NCI-H1048 (cell line): ENCODE data around the gene HOTAIR.
A peak's percentile ranks its signal among the peaks of the same experiment; 100 is the strongest.

ENCODE experiments used
- DNase-seq: peaks from one replicate; lab custom pipeline; 2025; lab: John Stamatoyannopoulos, UW

The HOTAIR gene

DNA sequence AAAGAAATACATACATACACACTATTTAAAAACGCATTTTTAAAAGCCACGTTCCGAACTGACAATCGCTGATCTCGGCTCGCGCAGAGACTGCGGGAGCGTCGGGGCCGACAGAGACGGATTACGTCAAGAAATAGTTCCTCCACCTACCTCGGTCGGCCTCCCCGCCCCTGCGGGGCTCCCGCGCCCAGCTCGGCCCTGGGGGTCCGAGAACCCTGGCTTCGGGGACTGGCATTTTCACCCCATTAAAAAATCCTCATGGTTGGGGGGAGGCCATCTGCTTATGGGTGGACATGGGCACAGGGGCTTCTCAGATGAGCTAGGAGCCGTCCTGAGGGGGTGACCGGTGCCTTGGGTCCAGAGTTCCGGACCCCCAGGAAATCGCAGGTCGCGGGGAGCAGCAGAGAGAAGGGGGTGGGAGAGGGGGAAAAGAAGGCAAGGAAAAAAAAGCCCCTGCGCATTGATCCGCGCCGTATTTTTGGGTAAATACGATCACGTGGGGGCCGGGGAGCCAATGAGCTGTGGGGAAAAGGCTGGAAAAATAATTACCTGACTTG is 24.9 kb upstream of the HOTAIR start:
- DNase-seq: peak; percentile 55

DNA sequence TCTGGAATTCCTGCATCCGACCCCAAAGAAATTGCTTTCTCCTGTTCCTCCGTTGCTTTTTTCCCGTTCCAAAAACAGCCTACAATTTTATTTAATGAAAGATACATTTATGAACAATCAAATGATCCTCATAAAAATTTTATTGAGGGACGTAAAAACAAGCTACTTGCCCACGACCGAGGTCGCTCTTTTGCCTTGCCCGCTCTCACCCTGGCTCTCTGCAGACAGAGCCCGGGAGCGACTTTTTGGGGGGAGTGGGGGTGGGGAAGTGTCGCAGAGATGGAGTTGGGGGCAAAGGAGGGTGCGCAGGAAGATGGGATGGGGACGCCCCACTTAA is 24.1 kb upstream of the HOTAIR start:
- DNase-seq: no peak

DNA sequence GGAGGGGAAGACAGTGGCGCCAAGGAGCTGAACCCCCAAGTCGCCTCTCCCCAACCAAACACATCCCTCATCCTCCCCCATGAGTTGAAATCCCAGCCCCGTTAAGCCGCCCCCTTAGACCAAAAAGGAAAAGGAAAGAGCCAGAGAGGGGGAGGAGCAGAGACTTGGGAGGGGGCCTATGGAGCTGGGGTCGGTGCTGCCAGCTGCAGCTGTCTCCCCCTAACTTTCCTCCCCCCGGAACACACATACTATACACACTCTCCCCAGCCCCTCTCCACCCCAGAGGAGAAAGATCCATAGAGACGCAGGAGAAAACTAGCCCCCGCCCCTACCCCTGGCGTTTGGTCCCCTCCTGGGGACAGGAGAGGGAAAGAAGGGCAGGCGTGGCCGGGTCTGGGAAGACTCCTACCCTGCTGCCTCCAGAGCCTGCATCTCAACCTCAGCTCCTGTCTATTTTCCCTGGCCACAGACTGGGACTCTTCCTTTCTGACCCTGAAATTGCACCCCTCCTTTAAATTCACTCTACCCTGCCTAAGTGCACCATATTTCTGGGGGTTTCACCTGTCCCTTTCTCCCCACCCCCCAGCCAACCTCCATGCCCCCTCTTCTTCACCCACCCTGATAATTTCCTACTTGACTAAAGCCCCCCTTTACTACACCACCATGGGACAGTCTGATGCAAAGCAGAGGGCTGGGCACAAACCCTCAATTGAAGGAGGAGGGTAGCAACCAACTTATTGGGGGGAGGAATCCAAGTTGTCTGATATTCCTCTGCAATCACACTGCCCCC is 23.6 kb upstream of the HOTAIR start:
- no peak for DNase-seq

DNA sequence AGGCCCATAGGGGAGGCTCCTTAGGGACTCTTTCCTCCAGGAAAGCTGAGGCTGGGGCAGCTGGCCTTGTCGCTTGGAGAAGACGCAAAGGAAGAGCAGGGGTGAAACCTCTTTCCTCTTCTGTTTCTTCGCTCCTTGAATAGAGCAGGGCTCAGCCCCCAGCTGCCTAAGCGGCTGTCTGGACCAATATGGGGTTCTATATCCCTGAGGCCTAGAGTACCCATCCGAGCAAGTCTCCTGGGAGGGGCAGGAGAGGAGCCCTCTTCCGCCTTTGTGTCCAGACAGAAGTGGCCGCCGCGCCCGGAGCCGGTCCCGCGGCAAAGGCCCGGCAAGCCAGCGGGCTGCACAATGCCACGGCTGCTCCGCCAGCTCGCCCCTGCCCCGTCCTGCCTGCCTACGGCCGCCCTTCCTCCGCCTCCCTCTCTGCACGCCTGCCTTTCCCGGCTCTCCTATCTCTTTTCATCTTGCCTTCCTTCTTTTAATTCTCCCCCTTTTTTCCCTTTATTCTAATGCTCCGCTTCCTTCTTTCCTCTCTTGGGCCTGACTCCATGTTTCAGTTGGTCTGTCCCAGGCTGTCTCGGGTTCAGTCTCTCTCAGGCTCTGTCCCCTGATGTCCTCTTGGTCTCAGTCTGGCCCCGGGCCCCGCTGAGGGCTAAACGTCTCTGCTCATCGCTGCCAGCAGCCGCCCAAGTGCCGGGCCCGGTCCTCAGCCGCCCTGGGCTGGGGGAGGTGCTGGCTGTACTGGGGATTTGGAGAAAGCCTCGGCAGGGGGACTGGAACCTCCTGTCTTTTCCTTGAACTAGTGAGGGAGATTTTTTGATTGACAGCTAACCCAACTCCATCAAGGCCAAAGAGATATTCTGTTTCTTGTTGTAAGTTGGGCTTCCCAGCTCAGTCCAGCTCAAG is 22.7 kb upstream of the HOTAIR start:
- no peak for DNase-seq

DNA sequence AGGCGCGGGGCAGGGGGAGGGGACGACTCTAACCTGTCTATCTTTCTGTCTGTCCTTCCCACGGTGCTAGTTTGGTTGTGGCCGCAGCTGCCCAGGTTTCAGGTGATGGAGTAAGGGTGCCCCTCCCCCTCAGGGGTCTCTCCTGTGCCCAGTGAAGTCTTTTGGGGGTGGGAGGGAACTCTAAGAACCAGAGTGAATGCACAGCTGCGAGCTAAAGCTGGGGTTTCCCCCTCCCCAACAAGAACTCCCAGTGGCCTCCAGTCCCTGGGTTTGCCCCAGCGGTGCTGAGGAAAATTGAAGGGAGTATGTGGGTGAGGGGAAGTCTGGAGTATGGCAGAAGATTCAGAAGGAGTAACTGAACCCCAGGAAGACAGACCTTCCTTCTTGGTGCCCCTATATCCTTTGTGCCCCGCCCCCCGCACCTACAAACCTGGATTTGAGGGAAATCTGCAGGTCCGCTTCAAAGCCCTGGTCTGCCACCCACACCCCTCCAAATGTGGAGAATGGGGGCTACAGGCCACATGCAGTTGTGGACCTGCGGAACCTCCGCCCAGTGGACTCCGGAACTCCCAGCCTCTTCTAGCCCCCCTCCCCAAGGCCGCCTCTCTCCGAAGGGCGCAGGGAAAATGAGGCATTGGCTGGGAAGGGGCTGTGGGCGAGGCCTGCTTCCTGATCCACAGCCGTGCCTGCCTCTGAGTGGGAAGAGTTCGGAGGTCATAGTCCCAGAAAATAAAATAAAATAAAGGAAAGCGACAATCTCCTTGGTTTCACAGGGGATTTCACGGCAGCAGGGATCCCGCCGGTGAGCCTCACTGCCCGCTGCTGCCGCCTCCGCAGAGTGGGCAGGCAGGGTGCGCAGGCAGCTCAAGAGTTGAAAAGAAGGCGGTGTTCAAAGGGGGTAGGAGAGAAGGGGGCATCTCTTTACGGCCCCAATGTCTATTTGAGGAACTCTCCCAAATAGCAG is 21.8 kb upstream of the HOTAIR start:
- DNase-seq: no peak

DNA sequence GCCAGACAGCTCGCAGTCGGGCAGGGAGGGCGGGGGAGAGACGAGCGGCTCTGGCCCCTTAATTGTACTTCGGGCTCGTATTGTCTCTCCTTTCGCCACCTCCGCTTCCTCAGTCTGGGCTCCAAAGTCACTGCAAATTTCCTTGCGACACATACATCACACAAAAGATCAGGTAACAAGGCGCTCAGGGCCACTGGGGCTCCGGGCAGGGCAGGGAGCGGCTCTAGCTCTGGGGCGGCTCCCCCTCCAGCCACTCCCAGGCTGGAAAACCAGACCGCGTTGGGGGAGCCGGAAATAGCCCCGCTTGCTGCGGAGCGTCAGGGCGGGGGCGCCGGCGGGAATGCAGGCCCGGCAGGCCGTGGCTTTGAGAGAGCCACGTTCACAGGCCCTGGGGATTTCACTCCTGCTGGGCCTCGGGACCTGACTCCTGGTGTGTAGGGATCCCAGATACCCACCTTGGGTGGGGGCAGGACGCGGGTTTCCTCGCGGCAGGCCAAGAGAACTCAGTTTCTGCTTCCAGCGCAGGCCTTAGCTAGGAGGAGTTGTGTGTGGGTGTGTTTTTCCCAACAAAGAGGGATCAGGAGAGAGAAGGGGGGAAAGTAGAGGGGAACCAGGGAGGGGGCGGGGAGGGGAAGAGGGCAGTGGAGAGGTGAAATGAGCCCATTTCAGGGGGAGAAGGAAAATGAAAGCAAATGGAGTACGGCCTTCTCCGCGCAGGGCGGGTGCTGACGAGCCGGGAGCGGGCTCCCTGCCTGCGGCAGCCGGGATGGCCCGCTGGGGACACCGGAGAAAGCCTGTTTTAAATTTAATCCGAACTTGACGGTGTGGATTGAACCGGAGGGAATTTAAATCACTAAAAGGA is 20.9 kb upstream of the HOTAIR start:
- no peak for DNase-seq

DNA sequence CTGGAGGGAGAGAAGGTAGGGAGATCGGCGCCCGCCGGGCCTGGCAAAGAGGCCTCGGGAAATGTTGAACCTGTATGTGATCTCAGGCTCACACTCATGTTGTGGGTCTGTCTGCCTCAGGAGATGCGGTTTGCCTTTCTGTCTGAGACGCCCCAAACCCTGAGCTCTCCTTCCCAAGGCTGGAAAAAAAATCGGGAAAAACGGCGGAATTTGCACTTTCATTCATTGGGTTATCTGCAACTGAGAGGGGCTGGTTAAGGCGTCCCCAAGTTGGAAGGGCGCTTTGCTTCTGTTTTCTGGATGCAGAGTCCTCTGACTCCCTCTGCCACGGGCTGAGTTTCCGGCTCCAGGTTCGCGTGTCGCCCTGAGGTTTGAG is 20.2 kb upstream of the HOTAIR start:
- no peak for DNase-seq

DNA sequence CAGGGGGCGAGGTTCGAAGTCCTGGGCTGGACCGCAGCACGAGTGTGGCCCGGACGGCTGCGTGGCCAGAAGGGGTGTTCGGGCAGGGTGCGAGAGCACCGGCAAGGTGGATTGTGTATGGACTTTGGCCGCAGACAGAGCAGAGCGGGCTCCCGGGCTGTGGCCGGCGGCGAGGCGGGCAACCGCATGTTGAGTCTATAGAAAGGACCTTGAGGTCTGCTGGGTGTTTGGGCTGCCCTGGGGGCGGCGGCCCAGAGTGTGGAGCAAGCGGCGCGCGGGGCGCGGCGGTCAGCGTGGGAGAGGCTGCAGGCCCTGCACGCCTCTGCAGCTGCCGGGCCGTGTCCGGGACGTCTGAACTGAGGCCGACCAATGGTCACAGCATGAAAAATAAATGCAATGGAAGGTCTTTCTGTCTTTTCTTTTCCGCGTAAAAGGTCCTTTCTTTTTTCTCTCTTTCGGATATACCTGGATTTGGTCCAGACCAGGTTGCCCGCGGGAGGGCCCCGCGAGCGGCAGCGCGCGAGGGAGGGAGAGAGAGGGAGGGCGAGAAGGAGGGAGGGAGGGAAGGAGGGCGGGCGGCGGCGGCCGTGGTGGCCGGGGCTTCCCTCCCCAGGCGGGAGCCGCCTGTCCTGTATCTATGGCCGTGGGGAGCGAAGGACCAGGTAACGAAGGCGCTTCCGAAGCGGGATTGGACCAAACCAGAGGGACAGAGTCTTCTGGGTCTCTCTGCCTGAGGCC is 19.7 kb upstream of the HOTAIR start:
- DNase-seq: no peak

DNA sequence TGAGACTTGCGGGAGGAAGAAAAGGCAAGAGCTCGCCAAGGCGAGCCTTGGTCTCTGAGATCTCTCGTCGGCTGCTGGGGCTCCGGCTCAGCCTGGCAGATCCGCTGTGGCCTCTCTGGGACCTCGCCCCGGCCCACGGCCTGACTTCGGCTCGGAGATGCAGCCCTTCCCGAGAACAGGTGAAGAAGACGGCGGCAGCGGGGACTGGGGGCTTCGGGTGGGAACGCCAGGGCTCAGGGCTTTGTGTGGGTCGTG is 19.2 kb upstream of the HOTAIR start:
- no peak for DNase-seq

DNA sequence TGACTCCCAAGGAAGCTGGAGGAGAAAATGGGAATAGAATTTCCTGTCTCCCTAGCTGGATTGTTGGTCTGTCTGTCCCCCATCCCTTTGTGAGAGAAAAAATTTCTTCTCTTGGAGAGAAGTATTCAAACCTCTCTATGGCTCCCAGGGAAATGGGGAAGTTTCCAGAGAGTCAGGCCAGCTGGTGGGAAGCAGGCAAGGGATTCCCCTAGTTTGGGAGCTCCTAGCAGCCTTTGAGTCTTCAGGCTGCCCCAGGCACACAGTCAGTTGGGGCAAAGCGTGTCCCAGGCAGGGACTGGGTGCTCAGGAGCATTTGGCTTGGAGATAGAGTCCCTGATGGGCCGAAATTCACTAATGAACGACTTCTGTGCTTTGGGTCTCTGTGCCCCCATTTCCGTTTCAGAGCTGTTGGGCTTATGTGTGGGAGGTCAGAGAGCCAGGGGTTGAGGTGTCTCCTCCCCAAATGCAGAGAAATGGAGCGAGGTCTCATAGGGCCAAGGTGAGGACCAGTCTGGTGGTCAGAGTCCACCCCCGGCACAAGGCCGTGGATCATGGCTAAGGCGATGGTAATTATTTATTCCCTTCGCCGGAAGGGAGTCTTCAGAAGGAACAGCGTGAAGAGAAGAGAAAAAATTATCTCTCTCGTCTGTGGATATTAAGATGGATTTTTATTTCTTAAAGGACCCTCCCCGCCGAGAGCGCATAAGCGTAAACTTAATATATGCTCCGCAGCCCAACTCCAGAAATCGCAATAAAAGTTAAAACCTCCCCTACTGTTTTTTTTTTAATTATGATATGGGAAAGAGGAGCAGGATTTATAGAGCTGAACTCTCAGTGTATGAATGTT is 18.6 kb upstream of the HOTAIR start:
- no peak for DNase-seq

DNA sequence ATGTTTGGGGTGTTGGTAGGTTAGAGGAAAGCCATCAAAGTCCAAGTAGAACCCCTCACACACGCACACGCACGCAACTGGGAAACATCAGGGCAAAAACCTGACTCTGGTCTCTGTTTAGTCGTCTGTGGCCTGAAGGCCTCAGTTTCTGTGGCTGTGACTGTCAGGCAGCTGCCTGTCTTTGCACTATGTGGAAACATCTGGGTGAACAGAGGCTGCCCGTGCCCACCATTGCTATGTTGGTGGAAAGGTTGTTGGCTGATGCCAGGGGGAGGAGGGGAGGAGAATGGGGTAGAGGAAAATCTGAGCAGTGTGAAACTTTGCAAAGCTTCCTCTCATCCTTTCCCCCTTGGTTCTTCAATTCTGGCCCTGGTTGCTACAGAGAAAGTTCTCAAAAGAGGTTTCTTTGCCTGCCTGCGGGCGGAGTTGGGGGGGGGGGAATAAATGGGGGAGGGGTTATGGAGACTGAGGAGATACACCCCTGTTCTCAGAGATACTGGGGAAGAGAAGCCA is 17.7 kb upstream of the HOTAIR start:
- no peak for DNase-seq

DNA sequence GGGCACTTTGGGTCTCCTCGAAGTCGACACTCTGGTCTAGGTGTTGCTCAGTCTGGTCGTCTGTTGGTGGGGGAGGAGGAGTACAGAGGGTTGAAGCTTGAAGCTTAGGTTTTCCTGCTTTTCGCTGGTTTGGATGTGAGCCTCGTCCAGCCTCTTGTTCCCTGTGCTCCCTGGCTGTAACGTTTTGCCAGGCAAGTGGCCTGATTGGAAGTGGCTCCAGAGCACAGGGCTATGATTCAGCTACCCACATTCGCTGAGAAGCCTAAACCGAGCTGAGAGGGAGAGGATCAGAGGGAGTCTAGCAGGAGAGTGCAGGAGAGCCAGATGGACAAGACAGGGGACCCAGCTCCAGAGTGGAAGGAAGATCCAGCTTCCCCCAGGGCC is 16.3 kb upstream of the HOTAIR start:
- no peak for DNase-seq

DNA sequence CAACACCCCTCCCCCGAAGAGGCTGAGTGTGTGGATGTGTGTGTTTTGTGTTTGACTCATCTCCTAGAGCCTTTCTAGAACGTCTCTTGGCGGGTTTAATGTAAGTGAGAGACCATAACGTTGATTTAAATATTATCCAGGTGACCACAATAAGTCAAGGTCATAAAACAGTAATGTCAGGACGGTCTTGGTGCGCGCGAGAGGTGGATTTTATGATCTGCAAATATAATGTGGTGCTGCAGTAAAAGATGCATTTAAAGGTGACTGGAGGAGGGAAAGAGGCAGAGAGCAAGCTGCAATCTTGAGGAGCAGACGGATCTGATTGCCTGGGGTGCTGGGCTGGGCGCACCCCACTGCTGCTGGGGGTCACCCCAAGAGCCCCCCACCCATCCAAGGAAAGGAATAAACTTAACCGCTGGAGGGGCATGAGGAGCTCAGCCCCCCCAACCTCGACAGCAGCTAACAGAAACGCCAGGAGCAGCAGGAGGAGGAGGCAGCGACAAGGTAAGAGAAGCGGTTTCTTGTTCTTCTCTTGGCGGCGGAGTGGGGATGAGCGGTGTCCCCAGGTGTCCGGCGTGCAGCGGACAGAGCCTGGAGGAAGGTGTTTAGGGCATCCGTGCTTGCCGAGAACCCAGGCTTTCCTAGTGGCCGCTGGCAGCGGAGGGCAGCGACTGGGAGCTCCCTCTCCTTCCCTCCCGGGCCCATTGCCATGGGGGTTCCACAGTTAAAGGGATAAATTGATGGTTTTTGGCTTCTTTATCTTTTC is 15.7 kb upstream of the HOTAIR start:
- no peak for DNase-seq

DNA sequence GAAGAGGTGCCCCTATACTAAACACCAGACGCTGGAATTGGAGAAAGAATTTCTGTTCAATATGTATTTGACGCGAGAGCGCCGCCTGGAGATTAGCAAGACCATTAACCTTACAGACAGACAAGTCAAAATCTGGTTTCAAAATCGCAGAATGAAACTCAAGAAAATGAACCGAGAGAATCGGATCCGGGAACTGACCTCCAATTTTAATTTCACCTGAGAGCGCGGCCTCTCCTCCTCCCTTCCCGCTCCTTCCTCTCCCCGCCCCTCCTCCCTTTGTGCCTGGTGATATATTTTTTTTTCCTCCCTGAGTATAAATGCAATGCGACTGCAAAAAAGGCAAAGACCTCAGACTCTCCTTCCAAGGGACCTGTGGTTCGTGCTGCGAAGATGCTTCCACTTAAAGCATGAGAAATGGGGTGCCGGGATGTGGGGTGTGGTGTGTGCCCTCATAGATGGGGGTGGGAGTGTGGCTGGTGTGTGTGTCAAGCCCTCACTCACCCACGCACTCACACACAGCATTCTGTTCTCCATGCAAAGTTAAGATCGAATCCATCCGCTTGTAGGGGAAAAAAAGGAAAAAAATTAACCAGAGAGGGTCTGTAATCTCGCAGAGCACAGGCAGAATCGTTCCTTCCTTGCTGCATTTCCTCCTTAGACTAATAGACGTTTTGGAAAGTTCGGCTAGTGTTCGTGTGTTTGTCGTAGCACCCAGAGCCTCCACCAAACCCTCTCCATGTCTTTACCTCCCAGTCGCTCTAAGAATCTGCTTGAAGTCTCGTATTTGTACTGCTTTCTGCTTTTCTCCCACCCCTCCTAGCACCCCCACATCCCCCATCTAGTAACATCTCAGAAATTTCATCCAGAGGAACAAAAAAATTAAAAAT is 14.7 kb upstream of the HOTAIR start:
- no peak for DNase-seq

DNA sequence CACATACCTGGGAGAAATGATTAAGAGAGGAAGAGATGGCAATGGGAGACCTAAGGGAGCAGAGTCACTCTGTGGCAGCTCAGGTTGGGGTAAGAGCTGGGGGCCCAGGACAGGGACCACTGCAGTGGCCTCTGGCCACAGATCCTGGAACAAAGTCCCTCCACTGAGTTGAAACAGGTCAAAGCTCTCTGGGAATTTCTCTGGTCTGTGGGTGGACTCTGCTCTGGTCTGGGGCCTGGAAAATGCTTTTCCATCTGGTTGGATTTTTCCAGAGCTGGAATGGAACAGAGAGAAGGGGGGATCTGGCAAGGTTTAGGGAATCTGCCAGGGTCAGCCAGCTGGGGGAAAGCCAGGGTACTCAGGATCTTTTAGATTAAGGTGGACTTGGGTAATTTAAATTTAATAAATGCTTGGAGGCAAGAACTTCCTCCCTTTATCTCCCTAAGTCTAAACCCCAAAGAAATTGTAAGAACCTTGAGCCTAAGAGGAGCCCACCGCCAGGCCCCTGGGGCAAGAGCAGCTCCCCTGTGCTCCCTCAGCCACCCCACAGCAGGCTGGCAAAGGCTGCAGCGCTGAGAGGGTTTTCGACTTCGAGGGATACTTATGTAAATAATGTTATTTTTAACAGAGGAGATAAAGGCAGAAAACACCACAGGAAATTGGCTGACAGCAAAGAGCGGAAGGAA is 13.9 kb upstream of the HOTAIR start:
- DNase-seq: no peak

DNA sequence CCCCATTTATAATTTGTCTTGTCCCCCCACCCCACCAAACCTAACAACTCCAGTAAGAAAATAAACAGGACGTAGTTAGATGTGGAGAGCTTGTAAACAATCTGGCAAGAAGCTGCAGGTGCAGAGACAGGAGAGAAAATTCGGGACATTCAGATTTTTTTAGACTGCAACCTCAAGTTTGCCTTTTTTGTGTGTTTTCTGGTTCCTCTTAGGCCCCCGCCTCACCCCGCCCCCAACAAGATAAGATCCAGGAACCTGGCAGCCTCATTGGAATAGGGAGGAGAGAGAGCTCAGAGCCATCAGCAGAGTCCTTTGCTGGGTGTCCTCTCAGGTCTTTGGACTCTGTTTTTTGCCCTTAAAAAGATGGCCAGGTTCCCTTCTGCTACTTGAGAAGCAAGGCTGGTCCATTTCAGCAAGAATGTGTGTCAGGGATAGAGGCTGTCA is 13.1 kb upstream of the HOTAIR start:
- DNase-seq: no peak
